Neural crest cell (in vitro differentiated cells): Measurements from ENCODE around the gene ABCC3. TPM values are rescaled to one million over a fixed set of nuclear protein-coding genes. Genes with fewer than 3 reads are reported as not detected.

Source experiments
- DNase-seq: peaks from one replicate; pipeline ENCODE4 v3.0.0; 2021; ENCODE audit warnings: low read depth, mixed read lengths, low spot score
- H3K27ac Mint-ChIP-seq: one replicate; pipeline ENCODE4 v1.8.0; 2021; ENCODE audit warnings: mild to moderate bottlenecking, mixed read lengths; ENCODE audit not compliant: unreplicated experiment
- H3K27me3 Mint-ChIP-seq: 2 replicates; pipeline ENCODE4 v1.8.0; 2021; ENCODE audit warnings: low read depth, mild to moderate bottlenecking, mixed read lengths
- H3K36me3 Mint-ChIP-seq: 2 replicates; pipeline ENCODE4 v1.8.0; 2021; ENCODE audit warnings: low read depth, mild to moderate bottlenecking, mixed read lengths
- H3K4me1 Mint-ChIP-seq: 2 replicates; pipeline ENCODE4 v1.8.0; 2021; ENCODE audit warnings: mixed read lengths
- H3K4me3 Mint-ChIP-seq: one replicate; pipeline ENCODE4 v1.8.0; 2021; ENCODE audit warnings: mild to moderate bottlenecking, mixed read lengths
- H3K9me3 Mint-ChIP-seq: 2 replicates; pipeline ENCODE4 v1.8.0; 2021; ENCODE audit warnings: mixed read lengths
- CTCF ChIP-seq: fragments of 200-600 bp; sonication (generic); conservative IDR thresholded peaks from 2 replicates; pipeline ENCODE4 v1.5.0; 2021; ENCODE audit warnings: antibody characterized with exemption, mild to moderate bottlenecking
- total RNA-seq: library from RNA; stranded (reverse); gene quantifications from 2 replicates; pipeline ENCODE4 v1.2.1, GENCODE V29; 2021

The ABCC3 gene
- total RNA-seq, 1 donor from 2014 or later: not detected

DNA sequence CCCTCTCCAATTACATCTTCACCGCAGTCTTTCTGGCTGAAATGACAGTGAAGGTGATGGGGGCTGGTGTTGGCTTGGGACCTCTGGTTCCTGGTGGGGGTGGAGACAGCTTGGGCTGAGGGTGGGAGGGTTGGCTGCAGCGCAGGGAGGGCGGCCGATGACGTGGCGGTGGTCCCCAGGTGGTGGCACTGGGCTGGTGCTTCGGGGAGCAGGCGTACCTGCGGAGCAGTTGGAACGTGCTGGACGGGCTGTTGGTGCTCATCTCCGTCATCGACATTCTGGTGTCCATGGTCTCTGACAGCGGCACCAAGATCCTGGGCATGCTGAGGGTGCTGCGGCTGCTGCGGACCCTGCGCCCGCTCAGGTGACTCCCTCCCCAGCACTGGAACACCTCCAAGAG is 31.8 kb upstream of the ABCC3 start:
- H3K27ac Mint-ChIP-seq: no peak overlapping the region
- no peak for TF ChIP-seq CTCF
- no peaks in the 10 kb centered on the region for H3K36me3 Mint-ChIP-seq
- H3K9me3 Mint-ChIP-seq: no peaks in the 10 kb centered on the region
- H3K4me3 Mint-ChIP-seq: no peak overlapping the region
- H3K4me1 Mint-ChIP-seq: peaks cover 24% of the 10 kb centered on the region
- no peak for DNase-seq
- peaks cover 2% of the 10 kb centered on the region for H3K27me3 Mint-ChIP-seq

- H3K9me3 Mint-ChIP-seq: no peaks in the 10 kb centered on the region
- no peaks in the 10 kb centered on the region for H3K36me3 Mint-ChIP-seq
- H3K4me1 Mint-ChIP-seq: peaks cover 24% of the 10 kb centered on the region
- peaks cover 2% of the 10 kb centered on the region for H3K27me3 Mint-ChIP-seq
- H3K4me3 Mint-ChIP-seq: no peak overlapping the region
- no peak for DNase-seq
- TF ChIP-seq CTCF: peak; percentile 49
- peak overlapping the region; percentile 71 for H3K27ac Mint-ChIP-seq
These were observed 31.3 kb upstream of the ABCC3 start for GRCh38 chr17:50603340-50603739.

GRCh38 chr17:50604513-50604912 is 30.2 kb upstream of the ABCC3 start:
- TF ChIP-seq CTCF: no peak
- Mint-ChIP-seq H3K4me3 (no peak overlapping the region), H3K27me3 (peaks cover 2% of the 10 kb centered on the region), H3K36me3 (no peaks in the 10 kb centered on the region), H3K9me3 (no peaks in the 10 kb centered on the region), H3K27ac (no peak overlapping the region), H3K4me1 (peaks cover 29% of the 10 kb centered on the region)
- no peak for DNase-seq

DNA sequence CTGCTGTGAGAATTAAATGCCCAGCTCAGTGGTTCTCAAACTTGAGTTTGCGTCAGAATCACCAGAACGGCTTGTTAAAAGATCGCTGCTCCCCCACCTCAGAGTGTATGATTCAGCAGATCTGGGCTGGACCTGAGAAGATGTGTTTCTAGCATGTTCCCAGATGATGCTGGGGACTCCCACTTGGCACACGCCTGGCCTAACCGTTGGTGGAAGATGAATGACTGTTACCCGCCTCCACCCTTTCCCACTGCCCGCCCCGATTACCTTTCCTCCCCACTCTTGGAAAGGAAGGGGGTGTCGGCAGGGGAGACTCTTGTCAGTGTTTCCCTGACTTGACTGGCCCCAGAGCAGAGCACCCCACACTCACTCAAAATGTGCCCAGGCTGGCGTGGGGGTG is 29.3 kb upstream of the ABCC3 start:
- no peak for DNase-seq
- H3K9me3 Mint-ChIP-seq: no peaks in the 10 kb centered on the region
- H3K4me1 Mint-ChIP-seq: peaks cover 34% of the 10 kb centered on the region
- H3K4me3 Mint-ChIP-seq: no peak overlapping the region
- H3K27ac Mint-ChIP-seq: peak overlapping the region; percentile 27
- no peaks in the 10 kb centered on the region for H3K36me3 Mint-ChIP-seq
- H3K27me3 Mint-ChIP-seq: peaks cover 2% of the 10 kb centered on the region
- no peak for TF ChIP-seq CTCF

DNA sequence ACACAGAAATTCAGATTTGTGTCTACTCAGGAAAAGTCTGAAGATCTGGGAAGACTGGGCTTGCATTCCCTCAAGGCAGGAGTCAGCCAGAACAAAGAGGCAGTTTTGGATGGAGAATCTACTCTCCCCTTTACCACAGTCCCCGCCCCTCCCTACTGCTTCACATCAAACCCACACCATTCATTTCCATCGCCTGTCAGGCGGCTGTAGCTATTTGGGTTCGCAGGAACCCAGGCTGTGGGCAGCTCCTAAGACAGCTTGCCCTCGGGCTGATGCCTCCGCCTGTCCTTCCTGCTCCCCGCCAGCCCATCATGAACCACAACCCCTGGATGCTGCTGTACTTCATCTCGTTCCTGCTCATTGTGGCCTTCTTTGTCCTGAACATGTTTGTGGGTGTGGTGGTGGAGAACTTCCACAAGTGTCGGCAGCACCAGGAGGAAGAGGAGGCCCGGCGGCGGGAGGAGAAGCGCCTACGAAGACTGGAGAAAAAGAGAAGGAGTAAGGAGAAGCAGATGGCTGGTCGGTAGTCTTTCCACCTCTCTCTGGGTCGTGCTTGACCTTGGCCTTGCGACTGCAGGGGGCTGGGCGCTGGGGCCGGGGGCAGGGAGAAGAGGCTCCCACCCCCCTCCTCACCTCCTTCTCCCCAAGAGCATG is 27.0 kb upstream of the ABCC3 start:
- Mint-ChIP-seq H3K27ac (no peak overlapping the region), H3K4me3 (no peak overlapping the region)

More for the DNA sequence above, 27.0 kb upstream of the ABCC3 start:
- H3K4me1 Mint-ChIP-seq: peaks cover 25% of the 10 kb centered on the region
- DNase-seq: no peak
- no peaks in the 10 kb centered on the region for H3K36me3 Mint-ChIP-seq
- H3K9me3 Mint-ChIP-seq: no peaks in the 10 kb centered on the region
- no peak for TF ChIP-seq CTCF
- peaks cover 2% of the 10 kb centered on the region for H3K27me3 Mint-ChIP-seq
